OCI-LY7 (cell line): Measurements from ENCODE around the gene SIDT1. TPM values are rescaled to one million over a fixed set of nuclear protein-coding genes. Genes with fewer than 3 reads are reported as not detected.
A peak's percentile ranks its signal among the peaks of the same experiment; 100 is the strongest.

ENCODE experiments used
- BruUV-seq: library from RNA; stranded (reverse); fragments of 400-500 nt; replicated peaks from 2 replicates; lab custom pipeline; 2021; lab: Mats Ljungman, UMichigan
- CTCF ChIA-PET: fragments of 300-600 bp; sonication (Branson Sonifier 250); formaldehyde crosslinking; loops from one replicate; lab custom pipeline; 2022; ENCODE audit warnings: antibody characterized with exemption; ENCODE audit not compliant: unreplicated experiment; lab: Charles Lee
- POLR2A ChIA-PET: fragments of 300-600 bp; sonication (Branson Sonifier 250); formaldehyde crosslinking; loops from one replicate; lab custom pipeline; 2022; ENCODE audit warnings: antibody characterized with exemption; lab: Charles Lee
- DNase-seq: peaks from one replicate; pipeline ENCODE4 v3.0.0-alpha.2; 2015; ENCODE audit warnings: low spot score
- H2AFZ ChIP-seq: fragments of 200-600 bp; sonication (generic), shearing (Covaris generic); 2 replicates; pipeline ENCODE4 v1.6.1; 2014; ENCODE audit warnings: mild to moderate bottlenecking, antibody characterized with exemption, low read length, moderate library complexity
- H3K27ac ChIP-seq: fragments of 200-600 bp; sonication (generic); 2 replicates; pipeline ENCODE4 v1.5.1; 2014; ENCODE audit warnings: mixed run types, low read depth, mild to moderate bottlenecking, moderate library complexity, low read length, inconsistent platforms; ENCODE audit not compliant: poor library complexity, severe bottlenecking
- H3K36me3 ChIP-seq: fragments of 200-600 bp; sonication (generic); 2 replicates; pipeline ENCODE4 v1.6.1; 2014; ENCODE audit warnings: mild to moderate bottlenecking, antibody characterized with exemption, low read length, moderate library complexity, mixed read lengths; ENCODE audit not compliant: insufficient read depth
- H3K4me1 ChIP-seq: fragments of 200-600 bp; sonication (generic); 2 replicates; pipeline ENCODE4 v1.5.1; 2014; ENCODE audit warnings: mild to moderate bottlenecking, low read length; ENCODE audit not compliant: insufficient read depth, poor library complexity, severe bottlenecking
- H3K4me2 ChIP-seq: fragments of 200-600 bp; sonication (generic); 2 replicates; pipeline ENCODE4 v1.6.1; 2014; ENCODE audit warnings: mild to moderate bottlenecking, low read length
- H3K4me3 ChIP-seq: fragments of 200-600 bp; sonication (generic); 2 replicates; pipeline ENCODE4 v1.5.1; 2014; ENCODE audit warnings: mild to moderate bottlenecking, low read depth, low read length; ENCODE audit not compliant: poor library complexity, severe bottlenecking
- H3K79me2 ChIP-seq: fragments of 200-600 bp; sonication (generic); 2 replicates; pipeline ENCODE4 v1.6.1; 2016; ENCODE audit warnings: low read depth, mild to moderate bottlenecking, low read length, moderate library complexity, mixed read lengths; ENCODE audit not compliant: insufficient read depth
- H3K9me2 ChIP-seq: fragments of 200-600 bp; sonication (generic); 2 replicates; pipeline ENCODE4 v1.6.1; 2016; ENCODE audit warnings: mild to moderate bottlenecking, low read length, mixed read lengths; ENCODE audit not compliant: insufficient read depth
- H3K9me3 ChIP-seq: fragments of 200-600 bp; sonication (generic); 2 replicates; pipeline ENCODE4 v1.6.1; 2014; ENCODE audit warnings: mild to moderate bottlenecking, mixed run types, low read length, mixed read lengths
- H4K20me1 ChIP-seq: fragments of 200-600 bp; sonication (generic); 2 replicates; pipeline ENCODE4 v1.6.1; 2014; ENCODE audit warnings: mild to moderate bottlenecking, antibody characterized with exemption, low read length, moderate library complexity, mixed read lengths; ENCODE audit not compliant: insufficient read depth
- EZH2phosphoT487 ChIP-seq: fragments of 200-600 bp; sonication (generic); IDR thresholded peaks from 2 replicates; pipeline ENCODE4 v1.6.1; 2018; ENCODE audit warnings: low read depth, borderline replicate concordance, mild to moderate bottlenecking, mixed run types, antibody characterized with exemption, low read length, moderate library complexity, mixed read lengths
- intact Hi-C: fragments of 100-400 bp; cut with micrococcal nuclease; formaldehyde crosslinking; loops from one replicate; pipeline ENCODE4 v1.10.0; 2022; ENCODE audit not compliant: unreplicated experiment
- total RNA-seq, 2 experiments: library from RNA; depleted of rRNA in 1 of 2; stranded (reverse); fragments of >200 nt in 1 of 2; shearing (Covaris generic) in 1 of 2; gene quantifications; 2 replicates each; pipeline ENCODE4 v1.2.3, GENCODE V29; 2014 to 2022
- TF ChIP-seq, protein P1 (sequence below): fragments of 200-600 bp; sonication (generic); conservative IDR thresholded peaks from 2 replicates; pipeline ENCODE4 v1.5.1; 2014; ENCODE audit warnings: mild to moderate bottlenecking, antibody characterized with exemption, low read length, moderate library complexity, mixed read lengths

Gene SIDT1
- total RNA-seq, 2 experiments from 2014 or later = 7.3 to 10.3 TPM

DNA sequence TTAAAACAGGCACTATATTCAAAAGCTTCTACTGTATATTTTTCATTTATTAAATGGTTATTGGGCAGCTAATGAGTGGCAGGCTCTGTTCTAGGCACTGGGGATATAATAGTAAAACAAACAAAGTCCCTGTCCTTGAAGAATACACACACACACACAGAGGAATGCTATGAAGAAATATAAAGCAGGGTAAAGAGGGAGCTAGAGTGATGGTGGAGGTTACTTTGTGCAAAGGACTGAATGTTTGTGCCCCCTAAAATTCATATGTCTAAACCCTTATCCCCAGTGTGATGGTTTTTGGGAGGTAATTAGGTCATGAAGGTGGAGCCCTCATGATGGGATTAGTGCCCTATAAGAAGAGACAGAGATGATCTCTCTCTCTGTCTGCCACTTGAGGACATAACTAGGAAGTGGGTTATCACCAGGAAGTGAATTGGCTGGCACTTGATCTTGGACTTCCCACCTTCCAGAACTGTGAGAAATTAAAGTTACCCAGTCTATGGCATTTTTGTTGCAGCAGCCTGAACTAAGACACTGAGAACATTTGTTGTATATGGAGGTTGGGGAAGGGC lies 132.3 kb downstream of the SIDT1 start:
- BruUV-seq = no TSS peak
- Histone ChIP-seq H3K9me3 (no peaks in the 10 kb centered on the region), H4K20me1 (no peaks in the 10 kb centered on the region), H3K4me3 (no peak overlapping the region), H3K9me2 (no peaks in the 10 kb centered on the region), H3K4me1 (peaks cover 32% of the 10 kb centered on the region), H3K27ac (no peak overlapping the region), H3K36me3 (peaks cover 29% of the 10 kb centered on the region), H3K4me2 (no peak overlapping the region), H2AFZ (no peak overlapping the region), H3K79me2 (no peaks in the 10 kb centered on the region)
- POLR2A ChIA-PET = interaction anchor here (1.5 kb wide), 1 partner anchor 13 kb away, joined by 9 read pairs; no protein-coding TSS in a partner anchor
- intact Hi-C loops = no loop called here
- CTCF ChIA-PET = no interaction called here
- DNase-seq = no peak
- no peak for TF ChIP-seq EZH2phosphoT487
- TF ChIP-seq, protein P1, sequence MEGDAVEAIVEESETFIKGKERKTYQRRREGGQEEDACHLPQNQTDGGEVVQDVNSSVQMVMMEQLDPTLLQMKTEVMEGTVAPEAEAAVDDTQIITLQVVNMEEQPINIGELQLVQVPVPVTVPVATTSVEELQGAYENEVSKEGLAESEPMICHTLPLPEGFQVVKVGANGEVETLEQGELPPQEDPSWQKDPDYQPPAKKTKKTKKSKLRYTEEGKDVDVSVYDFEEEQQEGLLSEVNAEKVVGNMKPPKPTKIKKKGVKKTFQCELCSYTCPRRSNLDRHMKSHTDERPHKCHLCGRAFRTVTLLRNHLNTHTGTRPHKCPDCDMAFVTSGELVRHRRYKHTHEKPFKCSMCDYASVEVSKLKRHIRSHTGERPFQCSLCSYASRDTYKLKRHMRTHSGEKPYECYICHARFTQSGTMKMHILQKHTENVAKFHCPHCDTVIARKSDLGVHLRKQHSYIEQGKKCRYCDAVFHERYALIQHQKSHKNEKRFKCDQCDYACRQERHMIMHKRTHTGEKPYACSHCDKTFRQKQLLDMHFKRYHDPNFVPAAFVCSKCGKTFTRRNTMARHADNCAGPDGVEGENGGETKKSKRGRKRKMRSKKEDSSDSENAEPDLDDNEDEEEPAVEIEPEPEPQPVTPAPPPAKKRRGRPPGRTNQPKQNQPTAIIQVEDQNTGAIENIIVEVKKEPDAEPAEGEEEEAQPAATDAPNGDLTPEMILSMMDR = no peak

DNA sequence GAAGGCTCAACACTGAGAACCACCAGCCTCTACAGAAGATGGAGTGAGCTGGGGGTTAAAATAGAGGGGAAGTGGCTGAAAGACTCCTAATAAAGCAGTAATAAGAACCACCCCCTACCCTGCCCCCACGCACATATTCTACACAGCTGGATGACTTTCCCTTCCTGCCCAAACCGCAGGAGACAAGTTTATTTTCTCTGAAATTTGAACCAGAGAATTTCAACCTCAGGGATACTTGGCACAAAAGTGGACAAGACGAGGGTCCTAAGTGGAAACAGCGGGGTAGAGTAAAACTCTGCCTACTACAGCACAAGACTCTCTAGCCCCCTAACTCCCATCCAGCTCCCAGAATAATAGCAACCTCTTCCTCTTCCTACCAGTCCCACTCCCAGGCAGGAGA lies 135.7 kb downstream of the SIDT1 start:
- no peaks in the 10 kb centered on the region for H3K9me3 ChIP-seq
- no peak for TF ChIP-seq EZH2phosphoT487
- TF ChIP-seq, protein P1 = no peak
- no TSS peak for BruUV-seq

DNA sequence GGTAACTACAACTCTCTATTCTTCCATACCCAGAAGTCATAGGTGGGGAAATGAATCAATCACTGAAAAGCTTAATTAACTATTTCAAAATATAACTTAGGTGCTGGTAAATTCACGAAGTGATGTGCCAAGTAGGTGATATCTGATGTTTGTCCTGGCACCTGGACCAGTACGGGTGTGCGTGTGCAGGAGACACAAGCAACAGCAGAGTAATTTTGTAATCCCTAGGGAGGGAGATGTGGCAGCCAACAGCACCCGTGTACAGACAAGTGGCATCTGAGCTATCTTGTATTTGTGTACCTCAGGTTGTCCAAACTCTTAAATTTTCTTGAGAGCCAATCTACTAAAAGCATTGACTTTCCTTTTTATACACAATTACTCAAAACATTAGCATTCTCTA lies 141.2 kb downstream of the SIDT1 start:
- ChIA-PET CTCF (no interaction called here), POLR2A (interaction anchor here (0.6 kb wide), 1 partner anchor 26 kb away, joined by 4 read pairs; no protein-coding TSS in a partner anchor)
- Histone ChIP-seq H3K4me3 (no peak overlapping the region), H3K4me2 (no peak overlapping the region), H4K20me1 (no peaks in the 10 kb centered on the region), H2AFZ (no peak overlapping the region), H3K9me2 (no peaks in the 10 kb centered on the region), H3K4me1 (no peaks in the 10 kb centered on the region), H3K9me3 (no peaks in the 10 kb centered on the region), H3K27ac (no peak overlapping the region), H3K79me2 (no peaks in the 10 kb centered on the region), H3K36me3 (peaks cover 17% of the 10 kb centered on the region)
- intact Hi-C loops = no loop called here
- no TSS peak for BruUV-seq
- no peak for DNase-seq
- no peak for TF ChIP-seq EZH2phosphoT487
- TF ChIP-seq, protein P1 = no peak

More for the DNA sequence above, 135.7 kb downstream of the SIDT1 start:
- no peaks in the 10 kb centered on the region for H4K20me1 ChIP-seq
- no peak for DNase-seq
- intact Hi-C loops = no loop called here
- H3K79me2 ChIP-seq = no peaks in the 10 kb centered on the region
- peaks cover 12% of the 10 kb centered on the region for H3K4me1 ChIP-seq
- no peak overlapping the region for H2AFZ ChIP-seq
- ChIA-PET CTCF (no interaction called here), POLR2A (interaction anchor here (0.7 to 1.8 kb wide), 7 partner anchors 9 to 37 kb away, joined by 3 to 8 read pairs (median 4); no protein-coding TSS in a partner anchor)
- H3K36me3 ChIP-seq = peaks cover 3% of the 10 kb centered on the region; the same call in 1 of the 2 replicates
- peak overlapping the region; percentile 36 for H3K4me2 ChIP-seq
- H3K27ac ChIP-seq = no peak overlapping the region
- H3K9me2 ChIP-seq = no peaks in the 10 kb centered on the region
- no peak overlapping the region for H3K4me3 ChIP-seq
